ENCODE results near the gene SPECC1.

DNA sequence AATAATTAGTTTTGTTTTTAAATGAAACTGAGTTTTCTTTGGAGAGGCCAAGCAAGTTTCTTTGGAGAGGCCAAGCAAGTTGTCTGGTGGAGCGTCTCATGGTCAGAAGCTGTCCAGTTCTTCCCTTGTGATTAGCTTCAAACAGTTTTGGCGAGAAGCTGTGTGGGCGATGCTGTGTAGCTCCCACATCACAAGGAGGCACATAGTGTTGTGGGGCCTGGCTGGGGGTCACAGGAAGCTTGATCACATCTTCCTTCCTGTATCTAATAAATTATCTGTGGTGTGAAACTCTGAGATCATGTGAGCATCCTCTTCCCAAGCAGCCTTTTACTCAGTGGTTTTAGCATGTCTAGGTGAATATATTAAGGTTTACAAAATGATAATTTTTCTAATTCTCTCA lies 33.9 kb downstream of the SPECC1 start:
- TF ChIP-seq ZNF274 (IDR thresholded peaks at IDR 0.05; ENCODE audit: low read depth, low read length) = no peak
- no peak for TF ChIP-seq YY1 (IDR thresholded peaks at IDR 0.05; ENCODE audit: insufficient read depth, insufficient read length)
- TF ChIP-seq SUZ12 (IDR thresholded peaks at IDR 0.05; ENCODE audit: extremely low read depth, insufficient read depth, insufficient read length) = no peak

All from NT2/D1 (cell line).